Astrocyte (in vitro differentiated cells and primary cell): Measurements from ENCODE around the gene VLDLR. TPM values are rescaled to one million over a fixed set of nuclear protein-coding genes. Genes with fewer than 3 reads are reported as not detected.

Experiments used
- DNase-seq: peaks from one replicate; pipeline ENCODE4 v3.0.0-alpha.2; 2010; ENCODE audit warnings: low read depth
- FAIRE-seq: peaks from 2 replicates; lab custom pipeline; 2011; peaks lifted over from hg19 to GRCh38; lab: Jason Lieb, UNC
- H2AFZ ChIP-seq: 2 replicates; pipeline ENCODE4 v1.6.0; 2012; ENCODE audit warnings: low read depth, low read length, inconsistent platforms
- H3K27ac ChIP-seq: 2 replicates; pipeline ENCODE4 v1.5.1; 2011; ENCODE audit warnings: low read depth, low read length, inconsistent platforms
- H3K27me3 ChIP-seq: 2 replicates; pipeline ENCODE4 v1.6.0; 2011; ENCODE audit warnings: low read length, inconsistent platforms; ENCODE audit not compliant: insufficient read depth
- H3K36me3 ChIP-seq: 2 replicates; pipeline ENCODE4 v1.5.1; 2011; ENCODE audit warnings: low read length, inconsistent platforms; ENCODE audit not compliant: insufficient read depth
- H3K4me1 ChIP-seq: 2 replicates; pipeline ENCODE4 v1.5.1; 2011; ENCODE audit warnings: low read length, inconsistent platforms; ENCODE audit not compliant: insufficient read depth
- H3K4me2 ChIP-seq: 2 replicates; pipeline ENCODE4 v1.6.0; 2012; ENCODE audit warnings: low read length, inconsistent platforms
- H3K4me3 ChIP-seq: 2 replicates; pipeline ENCODE4 v1.5.1; 2011; ENCODE audit warnings: low read depth, mild to moderate bottlenecking, low read length, inconsistent platforms; ENCODE audit not compliant: insufficient read depth
- H3K79me2 ChIP-seq: 2 replicates; pipeline ENCODE4 v1.6.0; 2012; ENCODE audit warnings: mild to moderate bottlenecking, low read length, inconsistent platforms; ENCODE audit not compliant: insufficient read depth
- H3K9ac ChIP-seq: 2 replicates; pipeline ENCODE4 v1.6.0; 2012; ENCODE audit warnings: mild to moderate bottlenecking, low read length, inconsistent platforms
- H3K9me3 ChIP-seq: 2 replicates; pipeline ENCODE4 v1.5.1; 2012; ENCODE audit warnings: low read depth, mild to moderate bottlenecking, low read length, inconsistent platforms; ENCODE audit not compliant: insufficient read depth
- H4K20me1 ChIP-seq: 2 replicates; pipeline ENCODE4 v1.6.0; 2012; ENCODE audit warnings: low read length, inconsistent platforms; ENCODE audit not compliant: insufficient read depth
- H3K27ac Mint-ChIP-seq: one replicate; pipeline ENCODE4 v1.8.0; 2021; ENCODE audit warnings: mild to moderate bottlenecking, mixed read lengths; ENCODE audit not compliant: unreplicated experiment
- H3K27me3 Mint-ChIP-seq: one replicate; pipeline ENCODE4 v1.8.0; 2021; ENCODE audit warnings: low read depth, mixed read lengths; ENCODE audit not compliant: unreplicated experiment
- H3K36me3 Mint-ChIP-seq: one replicate; pipeline ENCODE4 v1.8.0; 2021; ENCODE audit warnings: low read depth, mixed read lengths; ENCODE audit not compliant: unreplicated experiment
- H3K4me1 Mint-ChIP-seq: one replicate; pipeline ENCODE4 v1.8.0; 2021; ENCODE audit warnings: low read depth, mixed read lengths; ENCODE audit not compliant: unreplicated experiment
- H3K4me3 Mint-ChIP-seq: one replicate; pipeline ENCODE4 v1.8.0; 2021; ENCODE audit warnings: mild to moderate bottlenecking, moderate library complexity, mixed read lengths; ENCODE audit not compliant: unreplicated experiment
- H3K9me3 Mint-ChIP-seq: one replicate; pipeline ENCODE4 v1.8.0; 2021; ENCODE audit warnings: mild to moderate bottlenecking, mixed read lengths; ENCODE audit not compliant: unreplicated experiment
- CTCF ChIP-seq: IDR thresholded peaks from 2 replicates; pipeline ENCODE4 v1.5.1; 2011; ENCODE audit warnings: low read depth, mild to moderate bottlenecking, inconsistent platforms, low read length, moderate library complexity; ENCODE audit not compliant: insufficient read depth
- EZH2 ChIP-seq: IDR thresholded peaks from 2 replicates; pipeline ENCODE4 v1.6.1; 2012; ENCODE audit warnings: mild to moderate bottlenecking, low read length, inconsistent platforms; ENCODE audit not compliant: insufficient read depth
- total RNA-seq: library from RNA; stranded (reverse); gene quantifications from 2 replicates; pipeline ENCODE4 v1.2.1, GENCODE V29; 2021

The VLDLR gene
- total RNA-seq, 1 donor from 2014 or later: 63.2 TPM

- H3K9me3 ChIP-seq: no peaks in the 10 kb centered on the region
- no peaks in the 10 kb centered on the region for H4K20me1 ChIP-seq
- Mint-ChIP-seq H3K4me1 (peaks cover 2% of the 10 kb centered on the region), H3K9me3 (peaks cover 7% of the 10 kb centered on the region), H3K27me3 (no peaks in the 10 kb centered on the region), H3K4me3 (no peak overlapping the region), H3K27ac (no peak overlapping the region), H3K36me3 (peaks cover 15% of the 10 kb centered on the region)
- no peak overlapping the region for H3K4me3 ChIP-seq
- TF ChIP-seq EZH2 (no peak), CTCF (no peak)
- H3K4me2 ChIP-seq: no peak overlapping the region
- no peak for DNase-seq
- no peak for FAIRE-seq
- no peak overlapping the region for H3K9ac ChIP-seq
- H3K4me1 ChIP-seq: no peaks in the 10 kb centered on the region
- H3K79me2 ChIP-seq: no peaks in the 10 kb centered on the region
- no peak overlapping the region for H3K27ac ChIP-seq
- H2AFZ ChIP-seq: no peak overlapping the region
- no peaks in the 10 kb centered on the region for H3K27me3 ChIP-seq
- H3K36me3 ChIP-seq: no peaks in the 10 kb centered on the region
Measured at GRCh38 chr9:2593744-2594143, 27.8 kb upstream of the VLDLR start.

- H3K9ac ChIP-seq: no peak overlapping the region
- H3K36me3 ChIP-seq: no peaks in the 10 kb centered on the region
- Mint-ChIP-seq H3K27ac (no peak overlapping the region), H3K27me3 (no peaks in the 10 kb centered on the region), H3K36me3 (peaks cover 13% of the 10 kb centered on the region), H3K9me3 (peaks cover 5% of the 10 kb centered on the region), H3K4me3 (no peak overlapping the region), H3K4me1 (peaks cover 9% of the 10 kb centered on the region)
- no peaks in the 10 kb centered on the region for H3K9me3 ChIP-seq
- H3K27me3 ChIP-seq: no peaks in the 10 kb centered on the region
- no peaks in the 10 kb centered on the region for H4K20me1 ChIP-seq
- FAIRE-seq (no peak), DNase-seq (no peak)
- H3K4me3 ChIP-seq: no peak overlapping the region
- H3K27ac ChIP-seq: no peak overlapping the region
- no peaks in the 10 kb centered on the region for H3K79me2 ChIP-seq
- no peak overlapping the region for H2AFZ ChIP-seq
- no peak overlapping the region for H3K4me2 ChIP-seq
- no peaks in the 10 kb centered on the region for H3K4me1 ChIP-seq
- TF ChIP-seq CTCF: no peak
- TF ChIP-seq EZH2: no peak
Measured at GRCh38 chr9:2595973-2596372, 25.6 kb upstream of the VLDLR start.

DNA sequence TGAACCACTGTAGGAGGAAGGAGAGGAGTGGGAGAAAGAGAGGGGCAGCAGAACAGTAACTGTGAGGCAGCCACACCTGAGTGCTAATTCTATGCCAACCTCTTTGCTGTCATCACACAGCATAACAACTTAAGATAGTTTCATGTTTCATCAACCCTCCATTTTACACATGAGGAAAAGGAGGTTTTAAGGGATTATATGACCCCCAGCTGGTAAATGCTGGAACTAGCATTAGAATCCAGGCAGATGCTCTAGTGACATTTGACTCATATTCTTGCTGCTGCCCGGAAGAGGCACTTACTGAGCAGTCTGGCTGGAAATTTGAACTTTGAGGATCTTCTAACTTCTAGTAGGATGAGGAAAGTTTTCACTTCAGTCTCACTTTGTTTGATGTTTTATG is 24.1 kb upstream of the VLDLR start:
- Histone ChIP-seq H3K27ac (no peak overlapping the region), H3K4me1 (no peaks in the 10 kb centered on the region), H3K4me3 (no peak overlapping the region), H3K79me2 (no peaks in the 10 kb centered on the region), H3K36me3 (no peaks in the 10 kb centered on the region), H3K9ac (no peak overlapping the region), H2AFZ (no peak overlapping the region), H3K27me3 (no peaks in the 10 kb centered on the region), H4K20me1 (no peaks in the 10 kb centered on the region), H3K9me3 (no peaks in the 10 kb centered on the region), H3K4me2 (no peak overlapping the region)
- Mint-ChIP-seq H3K4me3 (no peak overlapping the region), H3K9me3 (peaks cover 4% of the 10 kb centered on the region), H3K36me3 (peaks cover 9% of the 10 kb centered on the region), H3K27ac (no peak overlapping the region), H3K27me3 (no peaks in the 10 kb centered on the region), H3K4me1 (peaks cover 10% of the 10 kb centered on the region)
- TF ChIP-seq EZH2 (no peak), CTCF (no peak)
- DNase-seq (no peak), FAIRE-seq (no peak)
